Sigmoid colon (tissue), 7 donors: Measurements from ENCODE around the gene VEPH1. TPM values are rescaled to one million over a fixed set of nuclear protein-coding genes. Genes with fewer than 3 reads are reported as not detected.

Experiments used
- DNase-seq: peaks from one replicate; pipeline ENCODE4 v3.0.0-alpha.2; 2019
- H3K27ac ChIP-seq, 4 donors: fragments of 200-600 bp; sonication (generic); one replicate each; pipeline ENCODE4 v1.5.1; 2016 to 2019; ENCODE audit warnings: mild to moderate bottlenecking in 1 of 4
- H3K27me3 ChIP-seq, 3 donors: fragments of 200-600 bp; sonication (generic); one replicate each; pipeline ENCODE4 v1.5.1; 2019; ENCODE audit warnings: mild to moderate bottlenecking in 1 of 3
- H3K36me3 ChIP-seq, 4 donors: fragments of 200-600 bp; sonication (generic); one replicate each; pipeline ENCODE4 v1.5.1; 2016 to 2019
- H3K4me1 ChIP-seq, 4 donors: fragments of 200-600 bp; sonication (generic); one replicate each; pipeline ENCODE4 v1.5.1; 2017 to 2019
- H3K4me3 ChIP-seq, 4 donors: fragments of 200-600 bp; sonication (generic); one replicate each; pipeline ENCODE4 v1.5.1; 2017 to 2019; ENCODE audit warnings: mild to moderate bottlenecking in 2 of 4, moderate library complexity in 1 of 4
- H3K9me3 ChIP-seq, 4 donors: fragments of 200-600 bp in 3 of 4; sonication (generic) in 3 of 4; one replicate each; pipeline versions ENCODE4 v1.5.1 to v1.6.1; 2013 to 2019
- EP300 ChIP-seq, 4 donors: sonication (generic); formaldehyde crosslinking; IDR thresholded peaks; one replicate each; pipeline ENCODE4 v1.6.1; 2017; ENCODE audit warnings: antibody characterized with exemption in 4 of 4
- POLR2A ChIP-seq, 2 donors: fragments of 450-650 bp; IDR thresholded peaks; one replicate each; pipeline ENCODE4 v1.6.1; 2016; ENCODE audit warnings: antibody characterized with exemption in 2 of 2, mild to moderate bottlenecking in 2 of 2, moderate library complexity in 2 of 2
- POLR2AphosphoS5 ChIP-seq, 4 donors: sonication (generic); formaldehyde crosslinking; IDR thresholded peaks; one replicate each; pipeline ENCODE4 v1.6.1; 2017; ENCODE audit warnings: antibody characterized with exemption in 4 of 4
- WGBS, 2 donors: extraction: QIAGEN DNeasy Blood & Tissue Kit; methylation state at CpG; one replicate each; pipeline ENCODE4 v1.1.7; 2013; 5-methylcytosine and 5-hydroxymethylcytosine counted together
- intact Hi-C: fragments of 100-400 bp; cut with DNase I; formaldehyde crosslinking; loops from one replicate; pipeline ENCODE4 v1.15.1; 2023
- polyA plus RNA-seq, 3 donors: library from polyadenylated mRNA; stranded (reverse); fragments of 200-250 nt; gene quantifications; one replicate each; pipeline ENCODE4 v1.2.3, GENCODE V29; 2013
- total RNA-seq, 4 donors: library from RNA; depleted of rRNA; stranded (reverse); fragments of >200 nt; gene quantifications; one replicate each; pipeline ENCODE4 v1.1.0, GENCODE V29; 2016
- TF ChIP-seq, protein P1 (sequence below), 4 experiments: fragments of 450-650 bp in 3 of 4; fragments of 200-600 bp in 1 of 4; IDR thresholded peaks; one replicate each; pipeline ENCODE4 v1.5.1; 2016 to 2019; ENCODE audit warnings: antibody characterized with exemption in 4 of 4, mild to moderate bottlenecking in 3 of 4, moderate library complexity in 2 of 4
- donor health status: healthy with polysubstance abuse.
- donor health status: Bipolar disorder and iron deficiency.
- donor health status: healthy.

The VEPH1 gene
- total and polyA plus RNA-seq, 7 donors, result 0.14 to 1.8 (median 0.87) TPM; not detected in 1

DNA sequence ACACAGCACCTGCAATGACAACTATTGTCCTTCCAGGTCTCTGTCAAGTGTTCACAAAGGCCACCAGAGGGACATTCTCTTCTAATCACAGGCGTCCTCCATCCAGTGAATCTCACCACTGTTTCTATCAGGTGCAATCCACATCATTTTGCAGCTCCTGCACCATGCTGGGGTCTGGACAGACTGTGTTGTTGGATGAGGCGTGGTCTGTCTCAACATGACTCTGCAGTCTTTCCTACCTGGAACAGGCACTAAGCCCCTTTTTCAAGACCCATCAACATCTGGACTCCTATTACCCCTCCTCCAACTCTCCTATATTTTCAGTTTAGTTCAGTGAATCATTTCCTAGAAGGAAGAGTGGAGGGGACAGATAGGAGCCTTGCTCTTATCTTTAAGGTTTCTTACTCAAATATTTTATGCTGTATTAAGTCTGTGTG lies 31.5 kb upstream of the VEPH1 start:
- H3K9me3 ChIP-seq, result no peaks in the 10 kb centered on the region
- H3K27me3 ChIP-seq, result no peaks in the 10 kb centered on the region
- intact Hi-C loops, result no loop called here
- 84 to 86% methylated on average over 2 of the region's 2 CpGs for WGBS, 2 donors
- no peak for DNase-seq
- no peak overlapping the region for H3K27ac ChIP-seq
- no peak overlapping the region for H3K4me3 ChIP-seq
- H3K4me1 ChIP-seq, result no peaks in the 10 kb centered on the region
- TF ChIP-seq POLR2AphosphoS5 (IDR thresholded peaks at IDR 0.05) (no peak), EP300 (IDR thresholded peaks at IDR 0.05) (no peak), POLR2A (IDR thresholded peaks at IDR 0.05) (no peak)
- TF ChIP-seq, protein P1, sequence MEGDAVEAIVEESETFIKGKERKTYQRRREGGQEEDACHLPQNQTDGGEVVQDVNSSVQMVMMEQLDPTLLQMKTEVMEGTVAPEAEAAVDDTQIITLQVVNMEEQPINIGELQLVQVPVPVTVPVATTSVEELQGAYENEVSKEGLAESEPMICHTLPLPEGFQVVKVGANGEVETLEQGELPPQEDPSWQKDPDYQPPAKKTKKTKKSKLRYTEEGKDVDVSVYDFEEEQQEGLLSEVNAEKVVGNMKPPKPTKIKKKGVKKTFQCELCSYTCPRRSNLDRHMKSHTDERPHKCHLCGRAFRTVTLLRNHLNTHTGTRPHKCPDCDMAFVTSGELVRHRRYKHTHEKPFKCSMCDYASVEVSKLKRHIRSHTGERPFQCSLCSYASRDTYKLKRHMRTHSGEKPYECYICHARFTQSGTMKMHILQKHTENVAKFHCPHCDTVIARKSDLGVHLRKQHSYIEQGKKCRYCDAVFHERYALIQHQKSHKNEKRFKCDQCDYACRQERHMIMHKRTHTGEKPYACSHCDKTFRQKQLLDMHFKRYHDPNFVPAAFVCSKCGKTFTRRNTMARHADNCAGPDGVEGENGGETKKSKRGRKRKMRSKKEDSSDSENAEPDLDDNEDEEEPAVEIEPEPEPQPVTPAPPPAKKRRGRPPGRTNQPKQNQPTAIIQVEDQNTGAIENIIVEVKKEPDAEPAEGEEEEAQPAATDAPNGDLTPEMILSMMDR (IDR thresholded peaks at IDR 0.05), result no peak
- H3K36me3 ChIP-seq, result no peaks in the 10 kb centered on the region

DNA sequence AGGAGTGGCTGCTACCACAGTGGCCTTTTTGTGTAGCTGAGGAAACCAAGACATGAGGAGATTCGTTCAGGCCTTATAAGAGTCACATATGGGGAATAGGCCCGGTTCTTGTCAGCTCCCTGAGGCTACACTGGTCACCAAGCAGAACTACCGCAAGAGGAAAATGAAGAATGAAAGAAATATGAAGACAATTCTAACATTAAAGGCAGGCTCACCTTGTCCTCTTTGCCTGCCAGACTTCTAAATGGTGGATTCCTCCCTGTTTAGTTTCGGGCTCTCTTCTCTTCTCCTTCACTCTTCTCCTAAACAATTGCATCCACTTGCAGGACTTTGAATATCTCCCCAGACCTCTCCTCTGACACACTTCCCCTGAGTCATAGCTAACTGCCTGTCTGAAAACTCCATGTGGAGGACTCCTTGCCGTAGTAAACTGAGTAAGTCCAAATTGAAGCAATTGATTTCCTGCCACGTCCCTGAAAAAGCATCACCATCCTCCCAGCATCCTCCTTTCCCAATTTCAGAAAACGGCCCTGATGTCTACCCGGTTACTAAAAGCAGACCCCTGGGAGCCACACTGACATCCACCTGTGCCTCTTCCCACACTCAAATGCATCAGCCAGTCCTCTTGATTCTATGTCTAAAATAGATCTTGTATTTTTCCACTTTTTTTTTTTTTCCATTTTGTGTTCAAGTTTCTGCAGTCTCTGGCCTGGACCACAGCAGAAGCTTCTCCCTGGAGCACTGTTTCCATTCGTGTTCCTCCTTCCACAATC lies 30.3 kb upstream of the VEPH1 start:
- TF ChIP-seq, protein P1 (IDR thresholded peaks at IDR 0.05), result no peak
- no peak for TF ChIP-seq POLR2AphosphoS5 (IDR thresholded peaks at IDR 0.05)
- Histone ChIP-seq H3K27ac (no peak overlapping the region), H3K4me3 (no peak overlapping the region), H3K4me1 (no peaks in the 10 kb centered on the region), H3K27me3 (no peaks in the 10 kb centered on the region), H3K9me3 (no peaks in the 10 kb centered on the region), H3K36me3 (no peaks in the 10 kb centered on the region)
- WGBS, 2 donors, result 78 to 79% methylated on average over 9 of the region's 9 CpGs
- intact Hi-C loops, result no loop called here
- DNase-seq, result no peak

DNA sequence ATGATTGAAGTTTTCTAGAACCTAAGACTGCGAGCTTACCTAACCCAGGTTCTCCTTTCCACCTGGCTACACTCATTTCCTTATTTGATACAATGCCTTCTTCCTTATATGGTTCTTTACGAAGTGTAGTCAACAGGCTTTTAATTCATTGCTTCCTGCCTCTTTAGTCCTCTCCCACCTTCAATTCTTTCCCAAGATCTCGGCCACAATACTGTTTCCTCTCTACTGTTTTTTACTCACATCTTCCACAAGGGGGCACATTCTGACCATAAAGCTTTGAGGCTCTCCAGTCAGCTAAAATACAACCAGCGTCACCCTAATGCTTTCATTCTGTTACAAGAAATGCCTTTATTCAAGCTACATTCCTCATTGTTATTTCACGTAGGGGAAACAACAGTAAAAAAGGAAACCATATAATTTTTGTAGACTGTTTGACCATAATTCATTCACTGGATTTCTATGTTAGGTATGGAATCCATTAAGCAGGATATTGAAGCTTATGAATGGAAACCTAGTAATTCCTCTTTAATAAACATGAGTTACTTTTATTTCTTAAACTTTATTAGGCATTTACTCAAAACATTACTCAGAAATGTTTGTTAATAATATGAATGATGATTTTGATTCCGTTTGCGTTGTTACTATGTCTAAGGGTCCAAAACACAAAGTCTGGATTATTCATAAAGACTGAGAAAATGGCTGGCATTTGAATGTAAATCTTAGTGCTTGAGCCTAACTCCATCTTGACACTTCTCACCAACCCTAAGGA lies 29.5 kb upstream of the VEPH1 start:
- no peaks in the 10 kb centered on the region for H3K4me1 ChIP-seq
- no peak for DNase-seq
- no peaks in the 10 kb centered on the region for H3K27me3 ChIP-seq
- no peak overlapping the region for H3K27ac ChIP-seq
- H3K9me3 ChIP-seq, result no peaks in the 10 kb centered on the region
- no peaks in the 10 kb centered on the region for H3K36me3 ChIP-seq
- no peak for TF ChIP-seq POLR2A (IDR thresholded peaks at IDR 0.05)
- TF ChIP-seq POLR2AphosphoS5 (IDR thresholded peaks at IDR 0.05), result no peak
- TF ChIP-seq, protein P1 (IDR thresholded peaks at IDR 0.05), result peak; percentile 41 to 73 (median 68)
- intact Hi-C loops, result loop anchor here (1.0 kb wide), 1 partner anchor 40 kb away; no protein-coding TSS in a partner anchor
- no peak overlapping the region for H3K4me3 ChIP-seq
- WGBS, 2 donors, result 34 to 39% methylated on average over 7 of the region's 7 CpGs

DNA sequence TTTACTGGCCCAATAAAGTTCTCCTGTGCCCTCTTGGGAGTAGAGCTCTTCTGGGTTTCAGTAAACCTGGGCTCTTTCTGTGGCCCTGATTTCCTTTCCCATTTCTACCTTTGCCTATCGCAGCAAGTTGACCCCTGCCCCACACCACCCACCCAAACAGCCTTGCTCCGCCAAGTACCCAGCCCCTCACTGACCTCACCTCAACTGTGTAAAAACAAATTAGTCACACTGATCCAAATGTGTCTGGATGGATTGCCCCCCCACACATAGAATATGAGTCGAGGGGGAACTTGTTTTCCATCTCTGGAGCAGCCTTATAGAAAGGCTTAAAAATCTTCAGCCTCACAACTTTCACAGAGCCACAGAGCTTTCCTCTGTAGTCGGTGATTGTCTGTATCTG lies 28.6 kb upstream of the VEPH1 start:
- no peaks in the 10 kb centered on the region for H3K27me3 ChIP-seq
- H3K4me1 ChIP-seq, result no peaks in the 10 kb centered on the region
- DNase-seq, result no peak
- H3K4me3 ChIP-seq, result no peak overlapping the region
- TF ChIP-seq POLR2AphosphoS5 (IDR thresholded peaks at IDR 0.05) (no peak), POLR2A (IDR thresholded peaks at IDR 0.05) (no peak), EP300 (IDR thresholded peaks at IDR 0.05) (no peak)
- TF ChIP-seq, protein P1 (IDR thresholded peaks at IDR 0.05), result no peak
- no peak overlapping the region for H3K27ac ChIP-seq
- WGBS, 2 donors, result 78 to 82% methylated on average over 4 of the region's 4 CpGs
- no peaks in the 10 kb centered on the region for H3K36me3 ChIP-seq
- no peaks in the 10 kb centered on the region for H3K9me3 ChIP-seq
- intact Hi-C loops, result loop anchor here (1.0 kb wide), 1 partner anchor 41 kb away; no protein-coding TSS in a partner anchor
